Esophagus squamous epithelium (tissue), 4 donors: Measurements from ENCODE around the gene LHX4.

Experiments used
- POLR2A ChIP-seq, 4 donors: fragments of 450-650 bp; IDR thresholded peaks; one replicate each; pipeline ENCODE4 v1.6.1; 2017; ENCODE audit warnings: antibody characterized with exemption in 4 of 4, mild to moderate bottlenecking in 4 of 4, moderate library complexity in 3 of 4
- TF ChIP-seq, protein P1 (sequence below), 6 experiments: fragments of 450-650 bp in 4 of 6; fragments of 200-600 bp in 2 of 6; sonication (generic) in 2 of 6; IDR thresholded peaks; one replicate each; pipeline ENCODE4 v1.5.1; 2016 to 2019; ENCODE audit warnings: antibody characterized with exemption in 6 of 6, mild to moderate bottlenecking in 4 of 6, moderate library complexity in 4 of 6

- TF ChIP-seq, protein P1, sequence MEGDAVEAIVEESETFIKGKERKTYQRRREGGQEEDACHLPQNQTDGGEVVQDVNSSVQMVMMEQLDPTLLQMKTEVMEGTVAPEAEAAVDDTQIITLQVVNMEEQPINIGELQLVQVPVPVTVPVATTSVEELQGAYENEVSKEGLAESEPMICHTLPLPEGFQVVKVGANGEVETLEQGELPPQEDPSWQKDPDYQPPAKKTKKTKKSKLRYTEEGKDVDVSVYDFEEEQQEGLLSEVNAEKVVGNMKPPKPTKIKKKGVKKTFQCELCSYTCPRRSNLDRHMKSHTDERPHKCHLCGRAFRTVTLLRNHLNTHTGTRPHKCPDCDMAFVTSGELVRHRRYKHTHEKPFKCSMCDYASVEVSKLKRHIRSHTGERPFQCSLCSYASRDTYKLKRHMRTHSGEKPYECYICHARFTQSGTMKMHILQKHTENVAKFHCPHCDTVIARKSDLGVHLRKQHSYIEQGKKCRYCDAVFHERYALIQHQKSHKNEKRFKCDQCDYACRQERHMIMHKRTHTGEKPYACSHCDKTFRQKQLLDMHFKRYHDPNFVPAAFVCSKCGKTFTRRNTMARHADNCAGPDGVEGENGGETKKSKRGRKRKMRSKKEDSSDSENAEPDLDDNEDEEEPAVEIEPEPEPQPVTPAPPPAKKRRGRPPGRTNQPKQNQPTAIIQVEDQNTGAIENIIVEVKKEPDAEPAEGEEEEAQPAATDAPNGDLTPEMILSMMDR (IDR thresholded peaks at IDR 0.05), result no peak
- no peak for TF ChIP-seq POLR2A (IDR thresholded peaks at IDR 0.05)
These were observed 9.4 kb downstream of the LHX4 start for GRCh38 chr1:180239145-180240096.
